GM18502 (cell line): ENCODE results near the gene ZDHHC11B.
"Not testable (repeated sequence)": the region's sequence is repeated elsewhere in the genome, so short reads cannot be mapped to it uniquely, and the experiment has no call there.

ENCODE experiments used
- ATAC-seq: cut with Tn5 transposase; IDR thresholded peaks from one replicate; pipeline ENCODE4 v1.9.1; 2021; ENCODE audit warnings: mild to moderate bottlenecking; ENCODE audit not compliant: unreplicated experiment, poor library complexity

The ZDHHC11B gene

DNA sequence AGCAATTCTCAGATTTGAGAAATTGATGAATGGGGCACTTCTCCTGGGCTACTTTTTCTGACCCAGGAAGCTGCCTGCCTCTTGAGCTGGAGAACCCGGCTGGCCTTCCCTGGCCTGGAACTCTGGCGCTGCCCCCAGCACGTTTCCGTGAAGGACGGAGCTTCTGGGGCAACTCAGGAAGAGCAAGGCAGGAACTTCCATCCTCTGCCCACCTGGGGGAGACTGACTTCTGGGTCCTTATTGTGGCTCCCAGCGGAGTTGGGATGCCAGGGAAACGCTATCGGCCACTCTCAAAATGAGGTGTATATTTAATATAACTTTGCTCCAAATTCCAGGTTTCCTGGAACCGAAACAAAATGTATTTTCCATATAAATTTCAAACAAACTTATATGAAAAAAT lies 57.4 kb downstream of the ZDHHC11B start:
- ATAC-seq, result not testable (repeated sequence)

DNA sequence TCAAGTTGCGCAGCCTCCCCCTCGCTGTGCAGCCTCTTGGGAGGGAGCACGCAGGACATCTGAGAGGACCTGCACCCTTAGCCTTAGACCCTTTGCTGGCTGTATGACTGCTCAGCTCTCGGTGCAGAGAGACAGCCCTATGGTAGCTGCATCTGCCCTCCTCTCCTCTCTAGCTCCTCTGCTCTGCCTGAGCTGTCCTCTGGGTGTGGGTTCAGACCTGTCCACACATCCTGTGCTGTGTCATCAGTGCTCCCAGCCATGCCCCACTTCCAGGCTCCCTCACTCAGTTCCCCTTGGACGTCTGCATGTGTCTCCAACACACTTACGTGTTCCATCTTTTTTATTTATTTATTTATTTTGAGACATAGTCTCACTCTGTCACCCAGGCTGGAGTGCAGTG lies 60.7 kb downstream of the ZDHHC11B start:
- ATAC-seq, result not testable (repeated sequence)

GRCh38 chr5:723309-723708 lies 61.2 kb downstream of the ZDHHC11B start:
- not testable (repeated sequence) for ATAC-seq

- not testable (repeated sequence) for ATAC-seq
Observed at GRCh38 chr5:719379-719778, 65.2 kb downstream of the ZDHHC11B start.

- no peak for ATAC-seq
Observed at GRCh38 chr5:717143-717542, 67.4 kb downstream of the ZDHHC11B start.

DNA sequence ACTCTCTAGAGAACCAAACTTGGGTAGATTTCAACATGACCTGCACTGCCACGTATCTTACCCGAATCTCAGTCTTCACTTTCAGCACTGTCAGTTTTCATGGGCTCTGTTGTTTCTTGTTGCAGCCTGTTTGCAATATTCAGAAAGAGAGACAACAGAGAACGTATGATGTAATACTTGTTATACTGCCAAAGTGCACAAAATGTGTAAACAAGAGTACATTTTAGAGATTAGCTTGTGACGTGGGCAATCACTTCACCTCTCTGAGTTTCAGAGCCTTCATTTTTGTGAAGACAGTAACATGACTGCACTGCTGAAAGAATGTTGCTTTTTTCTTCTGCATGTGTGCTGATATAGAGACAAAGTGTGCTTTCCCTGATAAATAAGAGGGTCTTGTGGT lies 67.8 kb downstream of the ZDHHC11B start:
- ATAC-seq, result not testable (repeated sequence)

DNA sequence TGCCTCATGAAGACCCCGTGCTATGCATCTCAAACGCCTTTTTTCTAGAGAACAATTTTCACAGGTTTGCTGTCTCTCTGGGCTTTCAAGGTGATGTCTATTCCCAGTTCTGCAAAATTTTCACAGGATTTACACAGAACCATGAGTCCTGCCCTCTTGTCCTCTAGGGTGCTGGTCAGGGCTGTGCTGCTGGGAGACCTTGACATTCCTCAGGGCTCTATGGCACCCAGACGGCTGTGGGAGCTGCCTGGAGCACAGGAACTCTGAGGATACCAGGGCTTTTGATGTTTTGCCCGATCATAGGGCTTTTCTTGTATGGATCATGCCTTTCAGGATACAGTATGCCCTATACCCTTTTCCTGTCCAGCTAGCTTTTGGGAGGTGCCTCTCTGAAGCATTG lies 68.9 kb downstream of the ZDHHC11B start:
- ATAC-seq, result not testable (repeated sequence)

GRCh38 chr5:714215-715118 lies 70.1 kb downstream of the ZDHHC11B start:
- not testable (repeated sequence) for ATAC-seq

DNA sequence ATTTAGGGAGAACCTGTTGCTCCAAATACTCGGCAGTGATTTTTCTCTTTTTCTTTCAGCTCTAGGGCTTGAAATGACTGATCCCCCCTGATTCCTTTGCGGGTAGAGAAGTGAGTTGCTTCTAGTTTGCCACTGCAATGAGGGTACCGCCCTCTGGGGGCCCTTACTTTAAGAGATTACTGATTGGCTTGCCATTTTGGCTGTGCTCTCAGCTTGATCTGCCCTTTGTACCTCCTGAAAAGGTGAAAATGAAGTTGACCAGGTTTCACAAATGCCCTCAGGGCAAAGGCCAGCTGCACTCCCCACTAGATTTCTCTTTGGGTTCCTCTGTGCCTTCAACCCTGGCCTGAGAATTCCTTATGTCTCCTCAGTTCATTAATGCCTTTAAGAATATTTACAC lies 70.8 kb downstream of the ZDHHC11B start:
- ATAC-seq, result not testable (repeated sequence)

DNA sequence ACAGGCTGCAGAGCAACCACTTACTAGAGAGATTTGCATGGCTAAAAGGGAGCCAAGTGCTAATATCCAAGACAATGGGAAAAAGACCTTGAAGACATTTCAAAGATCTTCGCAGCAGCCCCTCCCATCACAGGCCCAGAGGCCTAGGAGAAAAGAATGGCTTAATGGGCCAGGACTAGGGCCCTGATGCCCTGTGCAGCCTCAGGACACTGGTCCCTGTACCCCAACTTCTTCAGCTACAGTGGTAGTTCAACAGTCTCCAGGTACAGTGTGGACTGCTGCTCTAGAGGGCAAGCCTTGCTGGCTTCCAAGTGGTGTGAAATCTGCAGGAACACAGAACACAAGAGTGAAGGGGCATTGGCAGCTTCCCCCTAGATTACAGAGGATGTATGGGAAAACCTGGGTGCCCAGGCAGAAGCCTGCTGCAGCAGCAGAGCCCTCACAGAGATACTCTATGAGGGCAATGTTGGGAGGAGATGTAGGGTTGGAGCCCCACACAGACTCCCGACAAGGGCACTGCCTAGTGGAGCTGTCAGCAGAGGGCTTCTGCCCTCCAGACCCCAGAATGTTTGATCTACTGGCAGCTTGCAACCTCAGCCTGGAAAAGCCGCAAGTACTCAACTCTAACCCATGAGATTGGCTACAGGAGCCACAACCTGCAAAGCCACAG lies 75.5 kb downstream of the ZDHHC11B start:
- ATAC-seq, result not testable (repeated sequence)

GRCh38 chr5:708374-708773 lies 76.2 kb downstream of the ZDHHC11B start:
- ATAC-seq, result not testable (repeated sequence)

- not testable (repeated sequence) for ATAC-seq
Observed at GRCh38 chr5:706127-706526, 78.4 kb downstream of the ZDHHC11B start.

- not testable (repeated sequence) for ATAC-seq
Observed at GRCh38 chr5:696753-697702, 87.5 kb downstream of the ZDHHC11B start.

- ATAC-seq, result not testable (repeated sequence)
Observed at GRCh38 chr5:696191-696590, 88.3 kb downstream of the ZDHHC11B start.

GRCh38 chr5:695475-695874 lies 89.1 kb downstream of the ZDHHC11B start:
- ATAC-seq, result not testable (repeated sequence)

- not testable (repeated sequence) for ATAC-seq
Observed at GRCh38 chr5:694042-694431, 90.5 kb downstream of the ZDHHC11B start.

DNA sequence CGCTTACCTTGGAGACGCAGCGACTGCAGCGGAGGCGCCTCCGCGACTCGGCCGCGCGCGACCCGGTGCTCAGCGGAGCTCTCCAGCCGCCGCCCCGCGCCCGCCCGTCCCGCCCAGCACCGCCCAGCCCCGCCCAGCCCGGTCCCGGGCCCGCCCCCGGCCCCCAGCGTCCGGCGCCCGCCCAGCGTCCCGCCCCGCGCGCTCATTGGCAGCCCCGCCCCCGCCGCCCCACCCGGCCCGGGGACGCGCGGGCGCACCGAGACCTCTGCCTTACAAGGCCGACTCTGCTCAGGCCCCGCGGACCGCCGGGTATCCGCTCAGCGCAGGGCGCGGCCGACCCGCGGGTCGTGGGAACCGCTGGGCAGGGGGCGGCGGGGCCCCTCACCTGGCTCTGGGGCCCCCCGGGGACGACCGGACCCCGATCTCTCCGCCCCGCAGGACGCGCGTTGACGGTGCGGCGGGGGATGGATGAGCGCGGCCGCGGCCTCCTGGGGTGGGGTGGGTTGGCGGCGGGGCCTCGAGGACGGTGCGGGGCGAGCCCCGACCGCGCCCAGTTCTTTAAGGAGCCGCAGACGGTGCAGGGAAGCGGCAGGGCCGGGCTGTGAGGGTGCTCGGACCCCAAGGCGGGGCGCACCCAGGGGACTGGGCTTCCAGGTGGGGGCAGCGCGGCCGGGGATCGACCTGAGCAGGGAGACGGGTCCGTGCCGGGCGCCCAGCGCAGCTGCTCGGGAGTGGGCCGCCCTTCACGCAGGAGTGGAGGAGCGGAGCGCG lies 91.1 kb downstream of the ZDHHC11B start, which contains the start of gene TPPP:
TPPP (minus strand) TSS at position 82 of the 771 bp plus-strand sequence. CDS start 15,292 bp downstream, outside the sequence.
- peak; percentile 87 for ATAC-seq

DNA sequence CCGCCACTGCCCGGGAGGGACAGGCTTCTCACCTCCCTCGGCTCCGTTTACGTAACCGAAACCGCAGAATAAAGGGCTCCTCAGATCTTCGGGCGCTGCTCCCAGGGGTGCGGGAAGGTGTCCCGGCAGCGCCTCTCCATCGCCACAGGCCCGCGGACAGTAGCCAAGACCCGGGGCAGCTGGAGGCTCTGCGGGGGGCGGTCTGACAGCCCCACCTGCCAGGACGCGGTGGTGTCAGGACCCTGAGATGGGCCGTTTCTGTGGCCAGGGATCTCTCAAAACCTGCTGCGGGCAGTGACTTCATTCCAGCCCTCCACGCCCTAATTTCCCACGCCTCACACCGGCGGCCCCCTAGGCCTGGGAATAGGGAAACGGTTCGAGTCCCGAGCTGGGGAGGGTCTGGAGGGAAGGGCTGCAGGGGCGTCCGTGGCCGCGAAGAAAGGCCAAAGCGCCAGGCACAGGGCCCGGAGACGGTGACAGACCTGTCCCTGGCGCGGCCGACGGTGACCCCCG lies 91.9 kb downstream of the ZDHHC11B start:
- ATAC-seq, result peak; percentile 24
